GM18502 (cell line): Measurements from ENCODE around the gene GUCA2B.

ENCODE experiments used
- ATAC-seq: cut with Tn5 transposase; IDR thresholded peaks from one replicate; pipeline ENCODE4 v1.9.1; 2021; ENCODE audit warnings: mild to moderate bottlenecking; ENCODE audit not compliant: unreplicated experiment, poor library complexity

The GUCA2B gene

DNA sequence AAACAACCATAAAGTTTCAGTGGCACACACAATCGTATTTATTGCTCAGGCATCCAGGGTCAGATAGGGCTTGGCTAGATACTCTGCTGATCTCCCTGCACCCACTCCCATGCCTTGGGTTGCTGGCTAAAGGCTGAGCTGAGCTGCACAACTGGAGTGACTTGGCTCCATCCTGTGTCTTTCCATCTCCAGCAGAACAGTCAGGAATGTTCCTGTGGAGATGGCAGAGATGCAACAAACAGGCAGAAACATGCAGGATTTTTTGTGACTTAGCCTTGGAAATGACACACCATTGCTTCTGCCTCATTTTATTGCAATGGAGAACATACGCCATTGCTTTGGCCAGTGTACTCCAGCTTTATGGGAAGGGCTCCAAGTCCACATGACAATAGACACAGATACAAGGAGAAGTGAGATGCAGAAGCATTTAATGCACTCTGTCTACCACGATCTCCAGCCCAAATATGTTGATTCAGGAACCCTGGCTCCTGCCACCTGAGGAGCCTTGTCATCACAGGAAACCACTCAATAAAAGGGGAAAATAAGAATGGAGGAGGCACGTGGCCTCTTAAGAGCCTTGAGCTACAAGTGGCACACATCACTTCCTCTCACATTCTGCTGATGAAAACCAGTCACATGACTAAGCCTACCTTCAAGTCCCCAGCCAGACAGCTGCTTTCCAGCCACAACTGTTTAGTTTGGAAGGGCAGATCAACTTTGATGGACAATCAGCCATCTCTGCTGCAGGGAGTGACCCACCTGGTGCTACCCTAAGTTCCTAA lies 10.1 kb upstream of the GUCA2B start:
- ATAC-seq = no peak

DNA sequence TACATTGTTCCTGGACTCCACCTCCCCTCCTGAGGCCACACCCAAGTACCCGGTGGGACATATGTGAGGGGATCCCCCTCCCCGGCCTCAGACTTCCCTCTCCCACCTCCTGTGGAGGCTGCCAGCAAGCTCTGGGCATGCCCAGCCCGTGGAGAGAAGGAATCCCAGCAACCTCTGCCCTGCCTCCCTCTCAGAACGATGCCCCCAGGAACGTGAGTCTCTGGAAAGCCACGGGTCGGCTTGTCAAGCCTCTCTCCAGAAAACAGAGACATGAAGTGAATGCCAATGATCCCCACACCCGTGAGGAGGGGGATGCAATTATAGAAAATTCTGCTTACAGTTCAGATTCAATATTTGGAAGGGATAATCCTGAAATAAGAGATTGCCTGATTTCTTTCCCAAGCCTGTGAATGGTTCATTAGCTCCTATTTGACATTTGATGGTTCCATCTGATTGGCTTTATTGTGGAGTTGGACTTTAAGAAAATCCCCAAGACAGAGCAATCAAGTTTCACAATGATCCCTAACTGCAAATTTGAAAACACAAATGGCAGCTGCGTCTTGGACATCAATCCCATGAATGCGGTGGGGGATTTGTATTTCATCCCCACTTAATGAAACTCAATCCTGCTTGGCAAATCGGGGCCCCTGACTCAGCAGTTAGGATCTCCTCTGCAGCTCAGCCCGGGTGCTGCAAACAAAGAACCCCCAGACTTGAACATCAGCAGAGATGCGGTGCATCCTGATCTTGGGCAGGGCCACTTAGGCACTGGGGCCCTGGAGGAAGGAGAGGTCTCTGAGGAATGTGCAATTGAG lies 9.1 kb upstream of the GUCA2B start:
- no peak for ATAC-seq

DNA sequence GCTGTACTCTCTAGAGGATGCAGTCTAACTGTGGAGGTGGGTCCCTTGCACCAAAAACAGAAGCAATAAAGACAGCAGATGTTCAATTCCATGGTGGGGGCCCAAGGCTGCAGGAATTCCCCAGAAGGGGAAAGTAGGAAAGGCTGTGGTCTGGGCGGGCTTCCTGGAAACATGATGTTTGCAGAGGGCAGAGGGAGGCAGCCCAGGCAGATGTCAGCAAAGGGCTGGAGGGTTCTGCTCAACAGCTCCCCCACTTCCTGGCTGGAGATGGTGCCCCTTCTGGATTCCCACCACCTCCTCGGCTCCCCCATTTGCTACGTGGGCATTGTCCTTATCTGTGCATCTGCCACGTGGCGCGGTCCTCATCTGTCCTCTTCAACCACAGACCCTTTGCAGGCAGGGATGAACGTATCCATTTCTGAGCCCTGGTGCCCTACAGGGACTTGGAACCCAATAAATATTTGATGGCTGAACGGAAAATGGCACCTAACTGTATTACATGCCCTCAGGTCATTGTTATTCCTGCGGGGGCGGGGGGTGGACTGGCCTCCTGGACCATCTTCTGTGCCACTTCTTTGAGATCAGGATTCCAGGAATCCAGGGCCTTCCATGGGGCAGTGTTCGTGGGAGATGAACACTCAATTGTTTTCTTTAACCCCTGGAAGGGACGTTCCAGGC lies 8.4 kb upstream of the GUCA2B start:
- ATAC-seq = no peak

DNA sequence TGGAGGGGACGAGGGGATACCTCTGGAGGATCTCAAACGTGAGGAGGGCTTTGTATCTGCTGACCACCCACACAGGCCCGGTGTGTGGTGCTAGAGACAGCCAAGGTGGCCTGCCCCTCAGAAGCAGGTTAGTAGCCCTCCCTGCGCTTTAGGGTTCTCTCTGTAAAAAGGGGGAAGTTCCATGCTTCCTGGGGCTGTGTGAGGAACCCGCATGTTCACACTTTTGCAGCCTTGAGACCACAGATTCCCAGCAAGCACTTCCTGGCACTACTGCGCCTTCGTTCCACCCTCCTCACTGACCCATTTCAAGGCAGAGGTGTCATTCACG lies 7.9 kb upstream of the GUCA2B start:
- no peak for ATAC-seq

- no peak for ATAC-seq
Measured at GRCh38 chr1:42145764-42146625, 7.2 kb upstream of the GUCA2B start.

- no peak for ATAC-seq
Measured at GRCh38 chr1:42146626-42147320, 6.4 kb upstream of the GUCA2B start.

GRCh38 chr1:42148166-42148565 lies 5.0 kb upstream of the GUCA2B start:
- no peak for ATAC-seq

DNA sequence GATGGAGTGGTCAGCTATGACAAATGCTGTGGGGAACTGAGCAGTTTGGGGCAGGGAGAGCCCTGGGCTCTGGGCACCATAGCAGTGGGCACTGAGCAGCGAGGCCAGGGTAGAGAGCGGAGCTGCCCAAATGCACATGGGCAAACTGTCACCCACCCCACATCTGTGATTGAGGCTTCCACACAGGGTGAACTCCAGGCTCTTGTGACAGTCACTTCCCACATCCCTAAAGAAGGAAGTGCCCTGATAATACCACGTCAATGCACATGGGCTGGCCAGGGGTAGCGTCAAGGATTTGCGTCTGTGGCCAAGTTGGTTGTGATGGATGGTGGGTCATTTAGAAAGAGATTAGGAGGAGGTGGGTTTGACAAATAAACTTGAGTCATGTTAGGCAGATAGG lies 2.6 kb upstream of the GUCA2B start:
- ATAC-seq = no peak

- ATAC-seq = no peak
Measured at GRCh38 chr1:42152119-42152518, 1.1 kb upstream of the GUCA2B start.

DNA sequence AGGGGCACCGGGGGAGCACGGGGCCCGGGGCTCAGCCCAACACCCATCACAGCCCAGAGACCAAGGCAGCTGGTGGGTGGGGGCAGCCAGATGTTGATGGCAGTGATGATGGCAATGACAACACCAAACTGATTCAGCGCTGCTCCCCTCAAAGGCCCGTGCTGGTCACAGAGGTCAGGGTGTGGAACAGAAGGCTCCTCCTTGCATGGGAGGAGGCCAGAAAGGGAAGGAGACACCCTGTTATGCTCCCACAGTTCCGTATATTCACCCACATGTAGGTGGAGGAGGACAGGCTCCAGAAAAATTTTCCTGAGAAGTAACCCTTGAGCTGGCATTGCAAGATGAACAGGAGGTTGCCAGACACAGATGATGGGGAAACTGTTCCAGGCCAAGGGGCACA lies 414 bp downstream of the GUCA2B start:
- no peak for ATAC-seq

DNA sequence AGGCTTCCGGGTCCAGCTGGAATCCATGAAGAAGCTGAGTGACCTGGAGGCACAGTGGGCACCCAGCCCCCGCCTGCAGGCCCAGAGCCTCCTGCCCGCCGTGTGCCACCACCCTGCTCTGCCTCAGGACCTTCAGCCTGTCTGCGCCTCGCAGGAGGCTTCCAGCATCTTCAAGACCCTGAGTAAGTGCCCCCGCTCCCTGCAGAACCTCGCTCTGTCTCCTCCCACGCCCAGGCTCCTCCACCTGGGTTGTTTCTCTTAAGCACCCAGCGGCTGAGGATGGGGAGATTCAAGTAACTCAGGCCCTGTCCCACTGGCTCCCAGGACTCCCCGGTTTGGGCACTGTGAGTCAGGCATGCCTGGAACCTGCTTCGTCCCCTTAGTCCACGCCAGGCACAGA lies 1.5 kb downstream of the GUCA2B start:
- no peak for ATAC-seq

GRCh38 chr1:42155362-42155761 lies 2.2 kb downstream of the GUCA2B start:
- no peak for ATAC-seq

DNA sequence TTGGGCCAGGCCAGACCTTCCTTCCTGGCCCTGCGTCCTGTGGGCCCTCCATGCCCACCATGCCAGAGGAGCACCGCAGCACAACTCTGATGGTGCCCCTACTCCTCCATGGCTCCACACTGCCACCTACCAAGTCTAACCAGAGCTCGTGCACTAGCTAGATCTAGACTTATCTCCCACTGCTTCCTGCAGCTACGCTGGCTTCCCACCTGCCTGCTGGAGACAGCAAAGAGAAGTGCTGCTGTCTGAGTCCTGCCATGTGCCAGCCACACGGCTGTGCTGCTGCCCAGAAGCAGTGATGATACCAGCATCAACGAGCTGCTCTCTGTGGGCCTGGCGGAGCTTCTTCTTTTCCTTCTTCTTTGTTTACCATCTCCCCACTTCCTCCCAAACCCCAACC lies 4.5 kb downstream of the GUCA2B start:
- no peak for ATAC-seq

DNA sequence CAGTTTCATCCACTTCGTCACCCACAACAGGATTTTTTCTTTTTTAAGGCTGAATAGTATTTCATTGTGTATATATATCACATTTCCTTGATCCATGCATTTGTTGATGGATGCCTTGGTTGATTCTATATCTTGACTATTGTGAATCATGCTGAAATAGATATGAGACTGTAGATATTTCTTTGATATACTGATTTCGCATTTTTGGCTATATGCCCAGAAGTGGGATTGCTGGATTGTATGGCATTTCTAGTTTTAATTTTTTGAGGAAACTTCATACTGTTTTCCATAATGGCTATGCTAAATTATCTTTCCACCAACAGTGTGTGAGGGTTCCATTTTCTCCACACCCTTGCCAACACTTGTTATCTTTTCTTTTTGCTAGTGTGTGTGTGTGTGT lies 5.0 kb downstream of the GUCA2B start:
- ATAC-seq = no peak

DNA sequence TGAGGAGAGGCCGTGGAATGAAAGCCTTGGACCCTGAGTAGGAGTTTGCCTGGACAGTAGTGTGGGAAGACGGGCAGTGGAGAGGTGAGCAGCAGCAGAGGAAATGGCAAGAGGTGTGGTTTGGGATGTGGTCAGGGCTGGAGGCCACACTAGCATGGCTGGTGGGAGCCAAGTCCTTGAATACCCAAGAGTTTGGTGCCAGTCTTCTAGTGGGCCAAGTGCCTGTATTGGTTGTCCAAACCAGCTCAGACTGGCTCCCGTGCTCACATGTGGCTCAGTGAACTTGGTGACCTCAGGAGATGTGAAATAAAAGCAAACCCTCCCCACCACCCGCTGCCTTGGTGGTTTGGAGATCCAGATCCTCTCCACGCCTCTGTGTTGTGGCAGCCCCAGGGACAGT lies 9.0 kb downstream of the GUCA2B start:
- no peak for ATAC-seq

GRCh38 chr1:42163114-42163513 lies 9.9 kb downstream of the GUCA2B start:
- no peak for ATAC-seq

DNA sequence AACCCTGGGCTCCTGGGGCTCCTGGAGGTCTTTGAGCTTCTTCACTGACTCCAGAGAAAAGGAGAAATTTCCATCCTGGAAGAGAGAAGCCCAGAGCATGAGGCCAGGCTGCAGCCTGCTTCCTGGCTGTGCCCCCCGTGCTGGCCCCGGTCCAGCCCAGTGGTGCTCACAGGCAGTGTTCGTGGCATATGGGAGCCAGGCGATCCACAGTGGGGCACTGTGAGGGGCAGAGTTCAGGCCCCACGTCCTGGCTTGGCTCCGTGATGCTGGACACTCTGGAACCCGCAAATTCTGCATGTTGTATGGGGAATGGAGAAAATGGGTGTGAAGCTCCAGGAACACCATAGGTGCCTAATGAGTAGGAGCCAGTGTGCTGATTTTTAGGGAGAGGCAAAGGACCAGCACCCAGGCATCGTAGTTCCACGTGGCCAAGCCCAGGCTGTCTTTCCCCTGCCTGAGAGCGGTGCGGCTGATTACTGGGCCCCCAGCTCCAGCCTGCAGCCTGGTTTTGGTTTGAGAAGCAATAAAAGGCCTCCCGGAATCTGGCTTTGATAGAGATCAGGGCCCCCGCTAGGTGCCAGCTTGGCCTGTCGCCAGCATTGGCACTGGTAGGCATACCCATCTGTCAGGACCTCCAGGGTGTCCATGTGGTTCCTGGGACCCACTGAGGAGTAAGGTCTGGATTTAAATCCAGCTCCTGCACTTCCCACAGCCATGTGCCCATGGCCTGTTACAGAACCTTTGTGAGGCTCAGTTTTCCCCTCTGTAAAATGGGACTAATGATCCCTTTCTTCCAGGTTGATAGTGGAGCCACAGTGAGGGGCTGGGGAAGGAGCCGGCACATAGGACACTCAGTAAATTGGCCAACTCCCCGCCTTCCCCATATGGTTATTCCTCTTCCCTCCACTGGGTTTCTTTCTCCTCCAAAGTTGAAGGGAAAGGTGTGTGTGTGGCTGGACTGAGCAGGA lies 10.6 kb downstream of the GUCA2B start:
- ATAC-seq = no peak

GRCh38 chr1:42164551-42165420 lies 11.6 kb downstream of the GUCA2B start, which contains the start of gene GUCA2A:
Gene GUCA2A (minus strand): TSS chr1:42164745. CDS start chr1:42164712, 33 bp downstream.
- ATAC-seq = no peak
